Breast epithelium (tissue), 4 donors: ENCODE measurements around the gene SPINDOC. TPM values are rescaled to one million over a fixed set of nuclear protein-coding genes. Genes with fewer than 3 reads are reported as not detected.

ENCODE experiments used
- DNase-seq, 2 donors: peaks; one replicate each; pipeline ENCODE4 v3.0.0-alpha.2; 2019; ENCODE audit warnings: low spot score in 2 of 2
- H3K27ac ChIP-seq, 2 donors: fragments of 200-600 bp; sonication (generic) in 1 of 2; one replicate each; pipeline ENCODE4 v1.5.1; 2016 to 2019; ENCODE audit warnings: mild to moderate bottlenecking in 1 of 2
- H3K27me3 ChIP-seq, 2 donors: fragments of 200-600 bp; sonication (generic) in 1 of 2; one replicate each; pipeline versions ENCODE4 v1.5.1 to v1.6.0; 2017 to 2019; ENCODE audit warnings: control low read depth in 1 of 2, mild to moderate bottlenecking in 1 of 2
- H3K36me3 ChIP-seq: fragments of 200-600 bp; one replicate; pipeline ENCODE4 v1.5.1; 2019
- H3K4me1 ChIP-seq, 2 donors: fragments of 200-600 bp; sonication (generic); one replicate each; pipeline ENCODE4 v1.5.1; 2016 to 2019; ENCODE audit warnings: control low read depth in 1 of 2
- H3K4me3 ChIP-seq, 3 donors: fragments of 200-600 bp; sonication (generic); 1 replicate in 2 of 3; 2 replicates in 1 of 3; pipeline ENCODE4 v1.5.1; 2016 to 2019; ENCODE audit warnings: mild to moderate bottlenecking in 3 of 3, moderate library complexity in 2 of 3
- H3K9me3 ChIP-seq, 2 donors: fragments of 200-600 bp; sonication (generic) in 1 of 2; one replicate each; pipeline ENCODE4 v1.5.1; 2016 to 2019; ENCODE audit warnings: control low read depth in 1 of 2
- CTCF ChIP-seq, 3 donors: fragments of 450-650 bp; IDR thresholded peaks; one replicate each; pipeline ENCODE4 v1.5.1; 2016 to 2017; ENCODE audit warnings: antibody characterized with exemption in 3 of 3, mild to moderate bottlenecking in 3 of 3, moderate library complexity in 3 of 3
- POLR2A ChIP-seq: fragments of 450-650 bp; IDR thresholded peaks from one replicate; pipeline ENCODE4 v1.6.1; 2016; ENCODE audit warnings: antibody characterized with exemption, mild to moderate bottlenecking, moderate library complexity
- POLR2AphosphoS5 ChIP-seq, 3 donors: sonication (generic); formaldehyde crosslinking; IDR thresholded peaks; one replicate each; pipeline ENCODE4 v1.6.1; 2017; ENCODE audit warnings: antibody characterized with exemption in 3 of 3
- intact Hi-C: fragments of 100-400 bp; cut with DNase I; formaldehyde crosslinking; loops from one replicate; pipeline ENCODE4 v1.15.1; 2023; ENCODE audit warnings: low total_unique reads
- total RNA-seq, 3 donors: library from RNA; depleted of rRNA; stranded (reverse); fragments of >200 nt; gene quantifications; one replicate each; pipeline ENCODE4 v1.1.0, GENCODE V29; 2016

The SPINDOC gene
- total RNA-seq, 3 donors from 2014 or later, result 4.8 to 13.8 (median 12.1) TPM

GRCh38 chr11:63765688-63766241, 47.5 kb upstream of the SPINDOC start:
- intact Hi-C loops, result no loop called here
- TF ChIP-seq POLR2AphosphoS5 (IDR thresholded peaks at IDR 0.05) (no peak), POLR2A (no peak), CTCF (IDR thresholded peaks at IDR 0.05) (no peak)
- no peak for DNase-seq
- Histone ChIP-seq H3K4me1 (peaks cover 0 to 16% of the 10 kb centered on the region in 2 donors), H3K36me3 (no peaks in the 10 kb centered on the region), H3K27ac (peak overlapping the region; percentile 79 to 88), H3K27me3 (no peaks in the 10 kb centered on the region), H3K9me3 (no peaks in the 10 kb centered on the region), H3K4me3 (peak overlapping the region in 1 of 3 donors; percentile 6)

GRCh38 chr11:63766531-63767235, 46.6 kb upstream of the SPINDOC start:
- no peak for TF ChIP-seq POLR2AphosphoS5 (IDR thresholded peaks at IDR 0.05)
- no peak for TF ChIP-seq POLR2A
- TF ChIP-seq CTCF (IDR thresholded peaks at IDR 0.05), result no peak
- Histone ChIP-seq H3K27ac (peak overlapping the region; percentile 79 to 88), H3K27me3 (no peaks in the 10 kb centered on the region), H3K36me3 (no peaks in the 10 kb centered on the region), H3K9me3 (no peaks in the 10 kb centered on the region), H3K4me1 (peaks cover 0 to 16% of the 10 kb centered on the region in 2 donors), H3K4me3 (peak overlapping the region; percentile 88 to 99 (median 90))
- intact Hi-C loops, result no loop called here
- no peak for DNase-seq

- peak overlapping the region; percentile 88 to 99 (median 90) for H3K4me3 ChIP-seq
- H3K4me1 ChIP-seq, result peaks cover 0 to 16% of the 10 kb centered on the region in 2 donors
- peak overlapping the region; percentile 79 to 88 for H3K27ac ChIP-seq
- TF ChIP-seq CTCF (IDR thresholded peaks at IDR 0.05) (no peak), POLR2A (no peak), POLR2AphosphoS5 (IDR thresholded peaks at IDR 0.05) (no peak)
- intact Hi-C loops, result no loop called here
- H3K9me3 ChIP-seq, result no peaks in the 10 kb centered on the region
- no peaks in the 10 kb centered on the region for H3K27me3 ChIP-seq
- H3K36me3 ChIP-seq, result no peaks in the 10 kb centered on the region
- no peak for DNase-seq
Measured at GRCh38 chr11:63767267-63767564, 46.0 kb upstream of the SPINDOC start.

GRCh38 chr11:63767565-63768236, 45.6 kb upstream of the SPINDOC start:
- Histone ChIP-seq H3K27me3 (no peaks in the 10 kb centered on the region), H3K4me3 (peak overlapping the region; percentile 88 to 99 (median 90)), H3K36me3 (no peaks in the 10 kb centered on the region), H3K4me1 (peaks cover 0 to 16% of the 10 kb centered on the region in 2 donors), H3K27ac (peak overlapping the region; percentile 79 to 88), H3K9me3 (no peaks in the 10 kb centered on the region)
- DNase-seq, result no peak
- no peak for TF ChIP-seq POLR2A
- peak in 1 of 3 donors; percentile 42 for TF ChIP-seq POLR2AphosphoS5 (IDR thresholded peaks at IDR 0.05)
- peak in 1 of 3 donors; percentile 31 for TF ChIP-seq CTCF (IDR thresholded peaks at IDR 0.05)
- intact Hi-C loops, result loop anchor here (2.0 kb wide), 1 partner anchor 171 kb away; the partner anchor contains the start of gene NAA40
